ENCODE results near the gene GALNT16.

DNA sequence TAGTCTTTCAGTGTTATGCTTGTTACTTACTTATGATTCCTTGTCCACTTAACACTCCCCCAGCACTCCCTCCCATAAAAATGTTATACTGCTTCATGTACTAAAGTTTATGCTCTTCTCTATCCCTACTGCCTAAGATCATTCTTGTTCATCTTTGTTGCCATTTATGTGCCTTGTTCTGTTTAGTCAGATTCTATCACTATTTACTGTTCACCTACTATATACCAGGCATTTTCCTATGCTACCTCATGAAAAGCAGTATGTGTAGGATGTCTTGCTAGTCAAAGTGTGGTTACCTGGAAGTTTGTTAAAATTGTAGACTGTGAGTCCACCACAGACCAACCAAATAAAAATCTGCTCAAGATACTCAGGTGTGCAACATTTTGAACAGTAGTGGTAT, 114.3 kb downstream of the GALNT16 start:
- no peak for TF ChIP-seq CTCF (IDR thresholded peaks at IDR 0.05; ENCODE audit: extremely low read depth in 1 of 2, insufficient read depth in 1 of 2, low read depth in 1 of 2, low read length in 2 of 2)
- TF ChIP-seq POLR2AphosphoS5 (IDR thresholded peaks at IDR 0.05; ENCODE audit: insufficient read depth, low read depth, low read length), result no peak
- no peak for TF ChIP-seq MAX (IDR thresholded peaks at IDR 0.05; ENCODE audit: insufficient read depth, insufficient read length)
- TF ChIP-seq EZH2 (IDR thresholded peaks at IDR 0.05; ENCODE audit: borderline replicate concordance, low read depth, low read length, severe bottlenecking), result no peak
- no peak for TF ChIP-seq POLR2A (IDR thresholded peaks at IDR 0.05; ENCODE audit: low read depth, low read length)
- TF ChIP-seq JUN (IDR thresholded peaks at IDR 0.05; ENCODE audit: borderline replicate concordance, insufficient read depth, insufficient read length, low read depth), result no peak

Measured in endothelial cell of umbilical vein (primary cell).